ENCODE results near the gene HCN2.

HCN2 gene

GRCh38 chr19:567296-567900 is 22.3 kb upstream of the HCN2 start:
- H3K9me3 ChIP-seq (ENCODE audit: severe bottlenecking): peaks cover 5% of the 10 kb centered on the region
- H3K27me3 ChIP-seq (ENCODE audit: insufficient read depth, low read depth, severe bottlenecking): no peaks in the 10 kb centered on the region
- no peak for DNase-seq
- TF ChIP-seq CTCF (IDR thresholded peaks at IDR 0.05; ENCODE audit: low read depth, low read length): no peak
- no peak overlapping the region for H3K27ac ChIP-seq
- H3K4me3 ChIP-seq (ENCODE audit: low read depth, low read length): no peak overlapping the region
- peaks cover 10% of the 10 kb centered on the region for H3K36me3 ChIP-seq

- Histone ChIP-seq H3K27ac (peak overlapping the region; percentile 59), H3K9me3 (ENCODE audit: severe bottlenecking) (peaks cover 5% of the 10 kb centered on the region), H3K4me3 (ENCODE audit: low read depth, low read length) (no peak overlapping the region), H3K27me3 (ENCODE audit: insufficient read depth, low read depth, severe bottlenecking) (no peaks in the 10 kb centered on the region), H3K36me3 (peaks cover 37% of the 10 kb centered on the region)
- DNase-seq: no peak
- TF ChIP-seq CTCF (IDR thresholded peaks at IDR 0.05; ENCODE audit: low read depth, low read length): no peak
Measured at GRCh38 chr19:570251-570686, 19.4 kb upstream of the HCN2 start.

GRCh38 chr19:570937-571565 is 18.6 kb upstream of the HCN2 start:
- peak; percentile 85 for DNase-seq
- Histone ChIP-seq H3K36me3 (peaks cover 42% of the 10 kb centered on the region), H3K27ac (peak overlapping the region; percentile 99), H3K9me3 (ENCODE audit: severe bottlenecking) (peaks cover 5% of the 10 kb centered on the region), H3K27me3 (ENCODE audit: insufficient read depth, low read depth, severe bottlenecking) (no peaks in the 10 kb centered on the region), H3K4me3 (ENCODE audit: low read depth, low read length) (peak overlapping the region; percentile 79)
- TF ChIP-seq CTCF (IDR thresholded peaks at IDR 0.05; ENCODE audit: low read depth, low read length): no peak

- H3K9me3 ChIP-seq (ENCODE audit: severe bottlenecking): peaks cover 5% of the 10 kb centered on the region
- peaks cover 46% of the 10 kb centered on the region for H3K36me3 ChIP-seq
- H3K27me3 ChIP-seq (ENCODE audit: insufficient read depth, low read depth, severe bottlenecking): no peaks in the 10 kb centered on the region
- H3K4me3 ChIP-seq (ENCODE audit: low read depth, low read length): peak overlapping the region; percentile 79
- DNase-seq: no peak
- no peak for TF ChIP-seq CTCF (IDR thresholded peaks at IDR 0.05; ENCODE audit: low read depth, low read length)
- peak overlapping the region; percentile 99 for H3K27ac ChIP-seq
Measured at GRCh38 chr19:571566-571974, 18.1 kb upstream of the HCN2 start.

GRCh38 chr19:572140-572742 is 17.4 kb upstream of the HCN2 start, which contains the start of gene BSG:
Gene BSG, plus strand, starts transcription at chr19:572596. Its CDS starts 39 bp downstream, at chr19:572635.
- Histone ChIP-seq H3K36me3 (peaks cover 47% of the 10 kb centered on the region), H3K27ac (peak within 1 kb of the TSS; percentile 99), H3K27me3 (ENCODE audit: insufficient read depth, low read depth, severe bottlenecking) (no peaks in the 10 kb centered on the region), H3K4me3 (ENCODE audit: low read depth, low read length) (peak within 1 kb of the TSS; percentile 79), H3K9me3 (ENCODE audit: severe bottlenecking) (peaks cover 5% of the 10 kb centered on the region)
- TF ChIP-seq CTCF (IDR thresholded peaks at IDR 0.05; ENCODE audit: low read depth, low read length): no peak
- DNase-seq: peak; percentile 98
